Fibroblast of gingiva (primary cell): ENCODE results near the gene FRMPD1.

ENCODE experiments used
- DNase-seq: peaks from one replicate; pipeline ENCODE4 v3.0.0-alpha.2; 2011; ENCODE audit warnings: low read depth

FRMPD1 gene

GRCh38 chr9:37683531-37684371 lies 33.0 kb downstream of the FRMPD1 start:
- DNase-seq, result no peak

GRCh38 chr9:37692622-37693221 lies 42.0 kb downstream of the FRMPD1 start:
- no peak for DNase-seq

DNA sequence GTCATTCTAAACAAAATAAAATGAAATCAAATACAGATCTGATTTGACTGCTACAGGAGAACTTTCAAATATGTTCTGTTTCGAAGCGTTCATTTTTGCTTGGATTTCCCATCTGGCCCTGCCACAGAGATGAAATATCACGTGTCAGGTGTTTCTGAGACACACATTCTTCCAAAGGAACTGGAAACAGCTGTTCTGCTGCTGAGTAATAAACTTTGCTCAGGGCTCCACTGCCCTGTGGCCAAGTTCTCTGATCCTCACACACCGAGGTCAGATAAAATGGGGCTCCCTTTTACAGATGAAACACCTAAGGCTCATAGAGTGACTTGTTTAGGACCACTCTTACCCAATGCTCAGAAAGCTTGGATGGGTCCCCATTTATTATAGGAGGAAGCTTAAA lies 42.5 kb downstream of the FRMPD1 start:
- DNase-seq, result no peak

GRCh38 chr9:37694355-37694754 lies 43.6 kb downstream of the FRMPD1 start:
- DNase-seq, result no peak

DNA sequence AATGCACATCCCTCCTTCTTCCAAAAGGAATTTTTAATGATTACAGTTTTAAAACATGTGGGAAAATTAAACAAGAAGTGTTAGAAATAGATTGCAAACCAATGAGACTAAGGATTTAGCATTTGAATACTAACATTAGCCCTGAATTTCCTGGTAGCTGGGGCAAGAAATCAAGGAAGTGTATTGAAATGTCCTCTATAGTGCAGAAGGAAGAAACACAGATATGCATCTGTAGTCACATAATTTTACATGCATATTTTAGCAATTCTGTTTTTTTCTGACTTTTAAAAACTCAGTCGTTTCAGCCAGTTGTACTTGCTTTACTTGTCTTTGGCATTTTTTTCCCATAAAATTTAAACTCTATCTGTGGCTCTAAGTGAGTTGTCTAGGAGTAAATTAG lies 45.8 kb downstream of the FRMPD1 start:
- DNase-seq, result no peak

GRCh38 chr9:37700131-37700530 lies 49.4 kb downstream of the FRMPD1 start:
- DNase-seq, result no peak

DNA sequence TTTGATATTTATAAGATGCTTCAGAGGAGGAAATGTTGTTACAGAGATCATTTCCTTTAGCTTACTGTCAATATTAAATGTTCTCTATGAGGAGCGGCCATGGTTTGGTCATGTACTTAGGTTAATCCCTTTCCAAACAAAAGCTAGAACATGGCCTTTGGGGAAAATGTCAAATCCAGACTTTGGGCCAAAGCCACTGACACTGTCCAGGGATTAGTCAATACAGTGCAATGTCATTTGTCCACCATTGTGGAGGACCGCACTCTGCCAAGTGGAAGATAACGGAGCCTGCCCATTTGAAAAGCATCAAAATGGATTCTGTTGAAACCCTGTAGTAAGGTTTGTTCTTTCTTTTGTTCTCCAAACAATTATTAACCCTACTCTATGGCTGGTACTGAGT lies 50.1 kb downstream of the FRMPD1 start:
- no peak for DNase-seq

DNA sequence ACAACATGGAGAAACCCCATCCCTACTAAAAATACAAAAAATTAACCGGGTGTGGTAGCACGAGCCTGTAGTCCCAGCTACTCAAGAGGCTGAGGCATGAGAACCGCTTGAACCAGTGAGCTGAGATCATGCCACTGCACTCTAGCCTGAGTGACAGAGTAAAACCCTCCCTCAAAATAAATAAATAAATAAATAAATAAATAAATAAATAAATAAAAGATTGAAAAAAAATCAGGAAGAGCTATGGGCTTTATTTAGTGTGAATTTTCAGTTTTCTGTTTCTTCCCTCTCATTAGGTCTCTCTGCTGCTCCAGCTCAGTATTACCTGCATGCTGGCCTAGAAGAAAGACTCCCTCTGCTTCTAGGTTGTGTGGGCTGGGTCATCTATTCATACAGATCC lies 55.0 kb downstream of the FRMPD1 start:
- DNase-seq, result no peak

GRCh38 chr9:37706290-37706689 lies 55.5 kb downstream of the FRMPD1 start:
- no peak for DNase-seq

GRCh38 chr9:37707748-37708147 lies 57.0 kb downstream of the FRMPD1 start:
- DNase-seq, result no peak

DNA sequence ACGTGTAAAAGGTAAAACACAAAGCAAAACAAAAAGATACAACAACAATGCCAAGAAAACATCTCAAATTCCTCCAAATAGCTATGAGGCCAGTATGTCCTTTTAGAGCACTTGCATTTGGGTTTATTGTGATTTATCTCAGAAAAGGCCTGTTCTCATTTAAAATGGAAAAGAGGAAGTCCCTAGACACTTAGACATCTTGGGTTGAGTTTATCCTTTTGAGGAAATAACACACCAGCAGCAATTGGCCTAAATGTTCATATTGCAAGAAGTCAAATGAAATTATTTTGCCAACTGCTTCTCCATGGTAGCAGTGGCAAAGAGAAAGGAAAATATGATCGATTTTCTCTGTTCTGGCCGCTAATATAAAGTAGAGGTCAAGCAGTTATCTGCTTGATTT lies 59.3 kb downstream of the FRMPD1 start:
- no peak for DNase-seq

- DNase-seq, result no peak
Observed at GRCh38 chr9:37715260-37715659, 64.5 kb downstream of the FRMPD1 start.

DNA sequence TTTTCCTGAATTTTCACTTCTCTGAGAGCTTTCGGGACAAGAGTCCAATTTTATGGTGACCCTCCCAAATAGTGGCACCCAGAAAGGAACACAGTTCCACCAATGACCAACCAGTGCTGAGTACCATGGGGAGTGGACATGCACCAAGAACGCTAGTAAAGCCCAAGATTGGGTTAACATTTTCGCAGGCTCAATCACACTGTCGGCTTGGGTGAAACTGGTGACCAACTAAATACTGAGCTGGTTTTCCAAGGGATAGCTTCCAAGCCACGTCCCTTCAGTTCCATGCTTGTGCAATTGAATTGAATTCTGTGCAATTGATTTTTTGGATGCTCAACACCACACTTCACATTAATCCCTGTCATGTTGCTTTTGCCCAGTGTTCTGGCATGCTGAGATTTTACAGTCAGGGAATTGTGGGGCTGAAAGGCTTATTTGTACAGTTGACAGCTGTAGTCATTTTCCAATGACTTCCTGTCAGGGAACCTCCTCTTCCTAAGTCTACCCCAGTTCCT lies 65.3 kb downstream of the FRMPD1 start:
- no peak for DNase-seq

- DNase-seq, result no peak
Observed at GRCh38 chr9:37719526-37719925, 68.8 kb downstream of the FRMPD1 start.

GRCh38 chr9:37727013-37727412 lies 76.3 kb downstream of the FRMPD1 start:
- DNase-seq, result no peak

GRCh38 chr9:37729499-37729898 lies 78.7 kb downstream of the FRMPD1 start:
- DNase-seq, result no peak

DNA sequence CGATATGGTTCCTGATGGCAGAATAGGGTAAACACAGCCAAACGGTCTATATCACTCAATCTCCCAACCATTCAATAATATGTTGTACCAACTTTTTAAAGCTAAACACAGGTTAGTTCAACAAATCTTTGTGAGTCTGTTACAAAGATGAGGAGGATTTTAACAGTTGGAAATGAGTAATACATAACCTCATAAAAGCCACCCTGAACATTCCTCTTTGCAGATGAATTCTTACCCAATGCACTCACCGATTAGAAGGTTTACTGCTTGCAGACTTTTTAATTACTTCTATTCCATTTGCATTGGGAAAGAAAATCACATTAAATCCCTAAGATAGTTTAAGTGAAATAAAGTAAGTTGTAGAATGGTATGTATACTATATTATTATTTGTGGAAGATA lies 79.5 kb downstream of the FRMPD1 start:
- no peak for DNase-seq

GRCh38 chr9:37730839-37731238 lies 80.1 kb downstream of the FRMPD1 start:
- no peak for DNase-seq

DNA sequence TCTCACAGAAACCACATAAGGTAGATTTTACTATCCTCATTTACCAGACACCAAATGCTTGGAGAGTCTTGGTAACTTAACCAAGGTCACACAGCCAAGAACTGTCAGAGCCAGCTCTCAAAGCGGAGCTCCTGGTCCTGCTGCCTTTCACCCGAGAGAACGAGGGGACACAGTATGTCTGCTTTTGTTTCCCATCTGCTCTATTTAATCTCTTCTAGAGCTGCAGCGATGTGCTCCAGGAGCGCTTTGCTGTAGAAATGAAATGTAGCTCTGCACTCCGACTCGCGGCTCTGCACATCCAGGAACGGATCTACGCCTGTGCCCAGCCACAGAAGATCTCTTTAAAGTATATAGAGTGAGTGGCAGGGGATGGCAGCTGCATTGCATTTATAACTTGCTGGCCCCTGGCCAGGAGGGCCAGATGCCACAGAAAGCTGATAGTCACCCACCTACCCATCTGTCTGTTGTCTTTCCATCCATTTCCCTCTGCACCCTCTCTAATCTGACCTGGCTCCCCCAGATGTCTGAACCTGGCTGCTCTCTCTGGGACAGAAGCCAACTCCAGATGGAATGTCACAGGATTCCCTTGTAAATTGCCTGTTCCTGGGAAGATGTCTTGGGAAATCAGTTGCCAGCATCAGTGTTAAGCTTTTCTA lies 81.5 kb downstream of the FRMPD1 start:
- DNase-seq, result no peak

DNA sequence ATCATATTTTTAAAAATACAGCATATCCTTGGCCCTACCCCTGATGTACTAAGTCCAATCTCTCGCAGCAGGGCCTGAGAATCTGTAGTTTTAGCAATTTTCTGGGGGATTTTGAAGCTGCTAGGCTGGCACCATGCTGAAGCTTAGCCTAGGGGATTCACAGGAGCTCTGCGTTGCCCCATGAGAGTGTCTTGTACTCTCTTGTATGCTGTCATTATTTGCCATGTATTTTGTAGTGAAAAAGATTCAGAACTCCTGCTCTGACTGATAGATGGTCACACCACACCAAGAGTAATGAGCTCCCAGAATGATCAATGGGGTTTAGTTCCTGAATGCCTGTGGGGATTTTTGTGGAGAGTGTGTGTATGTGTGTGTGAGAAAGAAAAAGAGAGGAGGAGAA lies 82.2 kb downstream of the FRMPD1 start:
- DNase-seq, result no peak

DNA sequence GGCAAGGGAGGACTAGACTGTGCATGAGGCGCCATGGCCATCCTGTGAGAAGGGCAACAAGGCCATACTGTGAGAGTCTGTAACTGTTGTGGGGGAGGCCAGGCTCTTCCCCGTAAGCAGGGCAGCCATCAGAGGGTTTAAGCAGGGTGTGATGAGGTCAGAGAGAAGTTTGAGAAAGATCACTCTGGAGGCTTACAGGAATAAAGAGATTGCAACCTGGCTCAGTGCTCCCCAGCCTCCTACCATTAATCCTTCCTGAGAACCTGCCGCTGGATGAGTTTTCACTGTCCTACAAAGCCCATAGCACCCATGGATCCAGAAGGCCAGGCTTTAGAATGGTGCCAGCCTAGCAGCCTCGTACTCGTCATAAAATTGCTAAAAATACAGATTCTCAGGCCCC lies 88.5 kb downstream of the FRMPD1 start:
- DNase-seq, result no peak

DNA sequence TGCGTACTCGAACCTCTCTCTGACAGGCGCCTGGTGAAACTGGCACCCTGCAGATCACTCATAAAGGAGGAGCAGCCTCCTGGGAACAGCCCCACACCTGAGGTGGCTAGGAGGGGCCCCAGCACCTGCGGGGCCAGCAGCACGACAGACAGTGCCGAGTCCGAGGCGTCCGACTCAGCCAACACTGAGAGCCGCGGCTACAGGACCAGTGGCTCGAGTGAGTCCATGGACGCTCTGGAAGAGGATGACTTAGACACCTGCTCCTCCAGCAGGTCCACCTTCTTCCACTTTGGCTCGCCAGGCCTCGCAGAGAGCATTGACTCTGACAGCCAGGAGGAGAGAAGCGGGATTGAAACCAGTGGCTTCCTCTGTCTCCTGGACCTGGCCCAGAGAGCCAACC lies 89.4 kb downstream of the FRMPD1 start:
- no peak for DNase-seq
